HG02938 (cell line): Measurements from ENCODE around the gene KDELR3.

Source experiments
- ATAC-seq: cut with Tn5 transposase; IDR thresholded peaks from one replicate; pipeline ENCODE4 v1.9.1; 2021; ENCODE audit warnings: mild to moderate bottlenecking, moderate library complexity; ENCODE audit not compliant: unreplicated experiment

Gene KDELR3

DNA sequence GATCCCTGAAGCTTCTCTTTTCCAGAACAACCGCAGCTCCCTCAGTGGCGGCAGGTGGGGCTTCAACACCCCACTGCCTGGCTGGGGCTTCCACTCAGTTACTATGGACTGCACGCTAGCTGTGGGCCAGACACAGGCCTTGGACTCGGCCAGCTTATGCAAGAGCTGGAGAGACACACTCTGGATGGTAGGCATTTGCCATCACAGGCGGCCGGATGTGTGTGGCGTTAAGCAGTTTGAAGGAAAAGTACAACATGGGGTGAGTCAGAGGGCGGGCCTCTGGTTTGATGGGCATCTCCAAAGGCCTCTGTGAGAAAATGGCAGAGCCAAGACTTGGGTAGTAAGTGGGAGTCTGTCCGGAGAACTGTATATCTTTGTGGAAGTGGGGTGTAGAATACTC, 30.5 kb upstream of the KDELR3 start:
- no peak for ATAC-seq

GRCh38 chr22:38440747-38441350, 27.0 kb upstream of the KDELR3 start:
- ATAC-seq: no peak

GRCh38 chr22:38441620-38442287, 26.1 kb upstream of the KDELR3 start:
- ATAC-seq: no peak

DNA sequence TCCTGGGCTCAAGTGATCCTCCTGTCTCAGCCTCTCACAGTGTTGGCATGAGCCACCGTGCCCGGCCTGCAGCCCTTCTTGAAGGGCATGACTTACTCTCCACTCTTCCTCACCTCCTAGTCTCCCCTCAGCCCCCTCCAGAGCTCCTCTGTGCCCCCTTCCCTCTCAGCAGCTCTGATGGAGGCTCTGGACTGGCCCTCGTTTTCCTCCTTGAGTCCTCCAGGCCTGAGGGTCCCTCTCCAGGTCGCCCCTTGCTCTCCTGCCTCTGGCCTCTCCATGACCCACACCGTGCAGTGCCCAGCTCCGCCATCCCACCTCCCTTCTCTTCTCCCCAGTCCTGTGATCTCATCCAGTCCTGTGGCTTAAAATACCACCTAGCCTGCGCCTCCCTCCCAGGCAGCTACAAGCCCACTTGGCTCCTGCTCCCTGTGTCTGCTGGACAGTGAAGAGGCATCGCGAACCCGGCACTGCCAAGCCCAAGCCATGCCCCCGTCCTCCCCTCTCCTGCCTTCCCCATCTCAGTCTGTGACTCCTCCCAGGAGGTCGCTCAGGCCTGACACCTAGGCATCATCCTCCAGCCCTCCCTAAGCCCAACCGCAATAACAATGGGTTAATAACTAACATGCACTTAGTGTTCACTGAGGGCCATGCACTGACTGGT, 24.8 kb upstream of the KDELR3 start:
- no peak for ATAC-seq

GRCh38 chr22:38443628-38444521, 24.0 kb upstream of the KDELR3 start:
- ATAC-seq: no peak

GRCh38 chr22:38444783-38445182, 23.1 kb upstream of the KDELR3 start:
- ATAC-seq: no peak

DNA sequence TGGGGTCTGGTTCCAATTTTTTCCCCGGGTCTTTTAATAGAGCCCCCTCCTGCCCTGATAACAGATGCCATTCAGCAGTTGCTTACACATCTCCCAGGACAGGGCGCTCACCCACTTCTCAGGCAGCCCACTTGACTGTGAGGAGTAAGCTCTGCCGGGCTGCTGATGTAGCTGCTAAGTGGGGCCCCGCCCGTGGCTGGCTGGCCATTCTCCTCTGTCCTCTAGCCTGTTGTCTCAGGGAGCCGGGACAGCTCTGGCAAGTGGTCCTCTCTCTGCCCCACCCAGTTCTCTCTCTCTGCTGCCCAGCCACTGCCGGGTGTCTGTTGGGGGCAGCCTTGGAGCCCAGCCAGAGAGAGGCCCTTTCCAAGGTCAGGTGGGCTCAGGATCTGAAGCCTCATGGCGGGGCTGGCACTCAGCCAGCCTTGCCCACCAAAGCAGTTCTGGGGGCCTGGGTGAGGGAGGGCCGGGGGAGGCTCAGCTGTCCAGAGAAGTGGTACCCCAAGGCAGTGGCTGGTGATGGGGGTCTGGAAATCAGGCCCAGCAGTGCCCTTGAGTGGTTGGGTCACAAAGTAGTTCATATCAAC, 21.8 kb upstream of the KDELR3 start:
- no peak for ATAC-seq

DNA sequence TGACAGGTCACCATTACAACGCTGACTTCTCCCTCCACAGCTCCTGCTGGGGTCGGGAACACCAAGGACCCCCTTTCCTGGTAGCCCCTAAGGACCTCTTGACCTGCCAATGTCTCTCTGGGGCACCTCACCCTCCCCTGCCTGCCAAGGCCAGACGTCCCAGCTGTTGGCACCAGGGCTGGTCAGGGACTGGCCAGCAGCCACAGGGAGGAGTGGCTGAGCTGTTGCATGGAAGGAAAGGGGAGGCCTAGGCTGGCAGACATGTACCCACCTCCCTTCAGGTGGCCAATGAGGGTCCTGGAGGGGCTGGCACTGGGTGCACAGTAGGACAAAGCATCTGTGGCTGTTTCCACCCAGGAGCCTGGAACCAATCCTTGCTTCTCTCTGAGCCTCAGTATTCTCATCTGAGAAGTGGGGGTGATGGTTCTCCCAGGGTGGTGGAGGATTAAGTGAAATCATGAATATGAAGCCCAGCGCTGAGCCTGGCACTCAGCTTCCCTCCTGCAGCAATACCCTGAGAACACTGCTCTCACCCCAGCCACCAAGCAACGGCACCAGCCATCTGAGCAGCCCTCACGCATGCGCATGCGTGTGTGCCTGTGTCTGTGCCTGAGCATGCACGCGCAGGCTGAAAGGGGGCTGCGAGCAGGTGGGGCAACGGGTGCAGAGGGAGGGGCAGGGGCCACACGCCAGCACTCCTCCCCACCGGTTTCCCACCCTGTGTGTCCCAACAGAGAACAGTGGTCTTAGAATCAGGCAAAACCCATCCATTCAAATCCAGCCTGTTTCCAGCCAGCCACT, 18.8 kb upstream of the KDELR3 start:
- ATAC-seq: no peak

- no peak for ATAC-seq
These were observed 18.1 kb upstream of the KDELR3 start for GRCh38 chr22:38449776-38450175.

DNA sequence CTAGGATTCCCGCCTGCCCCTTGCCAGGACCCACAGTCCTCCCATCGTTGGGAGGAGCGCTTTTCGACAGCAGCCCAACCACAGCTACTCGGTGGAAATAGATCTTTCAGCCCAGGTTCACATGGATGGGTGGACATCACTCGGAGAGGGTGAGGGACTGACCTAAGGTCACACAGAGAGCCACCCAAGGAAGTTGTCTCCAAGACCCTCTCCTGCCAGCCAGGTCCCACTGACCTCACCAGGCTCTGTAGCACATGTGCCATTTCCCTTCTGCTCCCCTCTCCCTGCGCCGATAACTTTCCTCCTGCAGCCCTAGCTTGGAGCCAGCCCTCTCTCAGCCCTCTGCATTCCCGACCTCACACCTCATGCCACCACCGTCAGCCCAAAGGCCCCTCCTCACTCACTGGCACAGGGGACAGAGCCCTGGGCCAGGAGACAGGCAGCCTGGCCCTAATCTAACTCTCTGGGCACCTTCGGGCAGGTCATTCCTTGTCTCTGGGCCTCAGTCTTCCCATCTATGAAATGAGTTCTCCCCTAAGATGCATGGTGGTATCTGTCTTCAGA, 17.6 kb upstream of the KDELR3 start:
- ATAC-seq: no peak

GRCh38 chr22:38451404-38451803, 16.5 kb upstream of the KDELR3 start:
- ATAC-seq: no peak

GRCh38 chr22:38451864-38452263, 16.0 kb upstream of the KDELR3 start:
- no peak for ATAC-seq

GRCh38 chr22:38452373-38453065, 15.4 kb upstream of the KDELR3 start:
- ATAC-seq: no peak

DNA sequence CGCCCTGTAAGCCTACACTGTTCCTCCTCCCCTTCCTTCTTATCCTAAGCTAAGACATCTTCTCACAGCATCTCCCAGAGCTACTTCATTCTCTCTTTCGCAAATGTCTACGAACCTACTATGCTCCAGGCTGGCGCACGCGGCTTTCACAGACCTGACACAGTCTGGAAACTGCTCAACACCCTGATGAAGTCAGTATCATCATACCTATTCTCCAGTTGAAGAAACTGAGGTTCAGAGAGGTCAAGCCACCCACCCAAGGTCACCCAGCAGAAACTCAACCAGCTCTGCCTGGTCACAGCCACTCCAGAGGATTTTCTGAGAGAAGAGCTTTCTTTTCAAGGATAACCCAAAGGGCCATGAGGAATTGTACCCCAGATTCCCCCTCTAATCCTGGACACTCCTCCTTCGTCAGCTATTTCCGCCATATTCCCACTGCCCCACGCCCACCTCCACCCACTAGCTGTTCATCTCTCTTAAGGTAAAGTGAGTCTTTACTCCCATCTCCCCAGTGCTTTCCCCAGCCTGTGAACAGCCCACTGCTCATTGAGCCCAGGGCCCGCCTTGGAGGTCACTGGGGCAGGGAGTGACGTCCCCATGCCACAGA, 14.7 kb upstream of the KDELR3 start:
- no peak for ATAC-seq

- ATAC-seq: no peak
These were observed 13.9 kb upstream of the KDELR3 start for GRCh38 chr22:38453996-38454352.

DNA sequence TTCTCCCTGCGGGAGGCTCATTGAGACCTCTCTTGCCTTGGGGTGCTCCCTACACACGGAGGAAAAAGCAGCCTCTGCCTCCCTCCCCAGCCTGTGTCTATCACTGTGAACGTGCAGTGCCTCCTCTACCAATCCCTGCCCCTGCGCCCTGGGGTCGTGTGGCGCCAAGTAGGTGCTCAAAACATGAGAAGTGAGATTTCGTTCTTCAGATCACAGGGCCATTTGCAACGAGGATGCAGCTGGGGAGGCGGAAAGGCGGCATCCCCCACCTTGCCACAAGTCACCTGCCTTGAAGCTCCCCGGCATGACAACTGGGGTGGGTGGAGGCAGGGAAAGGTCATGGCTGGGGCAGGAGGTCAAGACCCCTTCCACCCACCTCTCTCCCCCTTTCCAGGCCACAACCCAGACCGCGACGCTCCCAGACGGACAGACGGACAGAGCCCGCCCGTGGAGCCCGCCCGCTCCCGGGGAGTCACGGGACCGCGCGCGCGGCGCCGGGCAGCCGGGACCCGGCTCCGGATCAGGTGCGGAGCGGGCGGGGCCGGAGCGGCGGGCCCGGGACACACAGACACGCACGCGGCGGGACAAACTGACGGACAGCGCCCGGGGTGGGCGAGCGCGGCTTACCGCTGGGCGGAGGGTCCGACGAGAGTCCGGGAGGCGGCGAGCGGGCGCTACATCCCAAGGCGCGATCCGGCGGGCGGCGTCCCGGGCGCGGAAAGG, 13.4 kb upstream of the KDELR3 start:
- ATAC-seq: no peak

DNA sequence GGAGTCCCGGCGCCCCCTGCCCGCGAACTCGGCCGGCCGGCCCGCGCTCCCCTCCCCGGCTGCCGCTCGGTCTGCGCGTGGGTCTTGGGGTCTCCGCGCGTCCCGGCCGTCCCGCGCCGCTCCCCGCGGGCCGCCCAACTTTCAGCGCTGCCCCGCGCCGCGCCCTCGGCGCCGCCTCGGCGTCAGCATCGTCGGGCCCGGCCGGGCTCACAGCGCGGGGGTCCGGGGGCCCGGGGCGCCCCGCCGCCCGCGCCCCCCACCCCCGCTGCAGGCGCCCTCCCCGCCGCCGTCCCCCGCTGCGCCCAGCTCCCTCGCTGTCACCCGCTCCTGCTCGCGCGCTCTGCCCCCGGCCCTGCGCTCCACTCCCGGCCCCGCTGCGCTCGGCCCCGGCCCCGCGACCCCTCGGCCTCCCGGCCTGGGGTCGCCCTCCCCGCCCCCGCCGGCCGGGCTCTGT, 12.8 kb upstream of the KDELR3 start, which contains the start of gene KCNJ4:
Gene KCNJ4 (minus strand): TSS at position 124 of the 454 bp plus-strand sequence. CDS start 27,067 bp downstream, outside the sequence.
- ATAC-seq: no peak
